Right atrium auricular region (tissue), 2 donors: ENCODE data around the gene DPP8. TPM values are rescaled to one million over a fixed set of nuclear protein-coding genes. Genes with fewer than 3 reads are reported as not detected.
"Not testable (repeated sequence)": the region's sequence is repeated elsewhere in the genome, so short reads cannot be mapped to it uniquely, and the experiment has no call there.

ENCODE experiments used
- DNase-seq: peaks from one replicate; pipeline ENCODE4 v3.0.0-alpha.2; 2019; ENCODE audit warnings: low spot score
- H3K27ac ChIP-seq, 2 donors: fragments of 200-600 bp; sonication (generic); 1 replicate in 1 of 2; 2 replicates in 1 of 2; pipeline ENCODE4 v1.5.1; 2016 to 2019
- H3K27me3 ChIP-seq, 2 donors: fragments of 200-600 bp; sonication (generic); one replicate each; pipeline versions ENCODE4 v1.5.1 to v1.6.0; 2017 to 2019
- H3K36me3 ChIP-seq: fragments of 200-600 bp; sonication (generic); one replicate; pipeline ENCODE4 v1.5.1; 2016
- H3K4me1 ChIP-seq, 2 donors: fragments of 200-600 bp; sonication (generic); one replicate each; pipeline versions ENCODE4 v1.5.1 to v1.6.0; 2017 to 2019
- H3K4me3 ChIP-seq, 2 donors: fragments of 200-600 bp; sonication (generic); 1 replicate in 1 of 2; 2 replicates in 1 of 2; pipeline ENCODE4 v1.5.1; 2017 to 2019; ENCODE audit warnings: mild to moderate bottlenecking in 1 of 2, moderate library complexity in 1 of 2
- H3K9me3 ChIP-seq, 2 donors: fragments of 200-600 bp; sonication (generic); one replicate each; pipeline ENCODE4 v1.5.1; 2019
- total RNA-seq, 2 donors: library from RNA; depleted of rRNA; stranded (reverse); fragments of >200 nt; gene quantifications; one replicate each; pipeline ENCODE4 v1.1.0, GENCODE V29; 2016
- TF ChIP-seq, protein P1 (sequence below), 2 donors: fragments of 200-600 bp; sonication (generic); IDR thresholded peaks; one replicate each; pipeline ENCODE4 v1.5.1; 2019; ENCODE audit warnings: antibody characterized with exemption in 2 of 2

The DPP8 gene
- total RNA-seq, 2 donors from 2014 or later, result 22.2 to 28.8 TPM

GRCh38 chr15:65556622-65557021 is 39.1 kb upstream of the DPP8 start:
- no peak for DNase-seq
- Histone ChIP-seq H3K27ac (no peak overlapping the region), H3K36me3 (peaks cover 31% of the 10 kb centered on the region), H3K4me1 (no peaks in the 10 kb centered on the region), H3K4me3 (no peak overlapping the region), H3K27me3 (no peaks in the 10 kb centered on the region), H3K9me3 (no peaks in the 10 kb centered on the region)
- TF ChIP-seq, protein P1, sequence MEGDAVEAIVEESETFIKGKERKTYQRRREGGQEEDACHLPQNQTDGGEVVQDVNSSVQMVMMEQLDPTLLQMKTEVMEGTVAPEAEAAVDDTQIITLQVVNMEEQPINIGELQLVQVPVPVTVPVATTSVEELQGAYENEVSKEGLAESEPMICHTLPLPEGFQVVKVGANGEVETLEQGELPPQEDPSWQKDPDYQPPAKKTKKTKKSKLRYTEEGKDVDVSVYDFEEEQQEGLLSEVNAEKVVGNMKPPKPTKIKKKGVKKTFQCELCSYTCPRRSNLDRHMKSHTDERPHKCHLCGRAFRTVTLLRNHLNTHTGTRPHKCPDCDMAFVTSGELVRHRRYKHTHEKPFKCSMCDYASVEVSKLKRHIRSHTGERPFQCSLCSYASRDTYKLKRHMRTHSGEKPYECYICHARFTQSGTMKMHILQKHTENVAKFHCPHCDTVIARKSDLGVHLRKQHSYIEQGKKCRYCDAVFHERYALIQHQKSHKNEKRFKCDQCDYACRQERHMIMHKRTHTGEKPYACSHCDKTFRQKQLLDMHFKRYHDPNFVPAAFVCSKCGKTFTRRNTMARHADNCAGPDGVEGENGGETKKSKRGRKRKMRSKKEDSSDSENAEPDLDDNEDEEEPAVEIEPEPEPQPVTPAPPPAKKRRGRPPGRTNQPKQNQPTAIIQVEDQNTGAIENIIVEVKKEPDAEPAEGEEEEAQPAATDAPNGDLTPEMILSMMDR (IDR thresholded peaks at IDR 0.05), result no peak

DNA sequence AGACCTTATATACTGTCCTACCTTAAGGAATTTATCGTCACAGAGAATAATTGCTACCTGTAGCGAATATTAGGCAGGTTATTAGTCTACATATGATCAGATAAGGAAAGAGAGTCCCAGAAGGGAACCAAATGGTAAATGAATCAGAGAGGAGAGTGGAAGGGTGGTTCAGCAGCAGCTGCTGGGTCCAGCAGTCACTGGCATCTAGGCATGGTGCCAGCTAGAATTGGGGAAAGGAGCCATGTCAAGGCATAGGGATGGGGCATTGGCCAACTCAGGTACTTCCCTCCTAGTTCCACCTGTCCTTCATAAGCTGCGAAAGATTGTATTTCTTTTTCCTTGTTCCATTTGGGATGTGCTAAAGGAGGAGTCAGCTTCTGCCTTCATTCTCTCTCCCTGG is 36.2 kb upstream of the DPP8 start:
- H3K27ac ChIP-seq, result no peak overlapping the region
- no peaks in the 10 kb centered on the region for H3K9me3 ChIP-seq
- H3K27me3 ChIP-seq, result no peaks in the 10 kb centered on the region
- H3K4me3 ChIP-seq, result no peak overlapping the region
- peaks cover 0 to 16% of the 10 kb centered on the region in 2 donors for H3K4me1 ChIP-seq
- DNase-seq, result no peak
- TF ChIP-seq, protein P1 (IDR thresholded peaks at IDR 0.05), result no peak
- H3K36me3 ChIP-seq, result peaks cover 26% of the 10 kb centered on the region

DNA sequence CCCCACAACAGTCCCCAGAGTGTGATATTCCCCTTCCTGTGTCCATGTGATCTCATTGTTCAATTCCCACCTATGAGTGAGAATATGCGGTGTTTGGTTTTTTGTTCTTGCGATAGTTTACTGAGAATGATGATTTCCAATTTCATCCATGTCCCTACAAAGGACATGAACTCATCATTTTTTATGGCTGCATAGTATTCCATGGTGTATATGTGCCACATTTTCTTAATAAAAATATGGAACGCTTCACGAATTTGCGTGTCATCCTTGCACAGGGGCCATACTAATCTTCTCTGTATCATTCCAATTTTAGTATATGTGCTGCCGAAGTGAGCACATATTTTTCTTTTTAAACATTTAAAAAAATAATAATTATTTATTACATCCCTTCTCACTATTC is 35.4 kb upstream of the DPP8 start:
- H3K4me3 ChIP-seq, H3K27ac ChIP-seq, DNase-seq, H3K9me3 ChIP-seq, H3K27me3 ChIP-seq: not testable (repeated sequence)
- Histone ChIP-seq H3K36me3 (peaks cover 23% of the 10 kb centered on the region), H3K4me1 (peaks cover 0 to 16% of the 10 kb centered on the region in 2 donors)

DNA sequence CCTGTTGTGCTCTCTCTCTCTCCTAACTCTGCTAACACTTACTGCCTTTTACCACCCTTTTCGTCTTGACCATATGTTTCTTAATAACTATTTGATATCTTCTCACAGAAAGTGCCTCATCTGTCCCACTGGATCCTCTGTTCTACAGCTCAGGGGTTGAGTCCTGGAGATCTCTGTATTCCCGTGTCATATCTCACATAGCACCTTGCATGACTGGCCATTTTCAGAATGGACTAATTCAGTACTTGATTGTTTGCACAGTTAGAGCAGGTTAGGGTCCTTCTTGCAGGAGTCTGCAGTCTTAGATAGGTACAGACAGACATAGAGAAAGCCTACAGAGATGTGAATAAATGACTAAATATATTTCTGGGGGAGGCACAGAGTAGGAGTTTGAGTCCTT is 33.7 kb upstream of the DPP8 start:
- no peaks in the 10 kb centered on the region for H3K27me3 ChIP-seq
- peaks cover 15% of the 10 kb centered on the region for H3K36me3 ChIP-seq

GRCh38 chr15:65550681-65551098 is 33.2 kb upstream of the DPP8 start:
- no peak overlapping the region for H3K27ac ChIP-seq
- H3K27me3 ChIP-seq, result no peaks in the 10 kb centered on the region
- H3K4me1 ChIP-seq, result peaks cover 0 to 16% of the 10 kb centered on the region in 2 donors
- H3K4me3 ChIP-seq, result no peak overlapping the region
- DNase-seq, result no peak
- H3K9me3 ChIP-seq, result no peaks in the 10 kb centered on the region
- peaks cover 10% of the 10 kb centered on the region for H3K36me3 ChIP-seq
- TF ChIP-seq, protein P1 (IDR thresholded peaks at IDR 0.05), result no peak

More for the DNA sequence above, 33.7 kb upstream of the DPP8 start:
- Histone ChIP-seq H3K27ac (no peak overlapping the region), H3K9me3 (no peaks in the 10 kb centered on the region), H3K4me1 (peaks cover 0 to 16% of the 10 kb centered on the region in 2 donors), H3K4me3 (no peak overlapping the region)
- no peak for DNase-seq
- TF ChIP-seq, protein P1 (IDR thresholded peaks at IDR 0.05), result no peak

- DNase-seq, H3K27me3 ChIP-seq, H3K27ac ChIP-seq, H3K36me3 ChIP-seq, H3K4me3 ChIP-seq, H3K9me3 ChIP-seq: not testable (repeated sequence)
- H3K4me1 ChIP-seq, result peaks cover 0 to 16% of the 10 kb centered on the region in 2 donors
Observed at GRCh38 chr15:65549288-65549687, 31.8 kb upstream of the DPP8 start.

- TF ChIP-seq, protein P1 (IDR thresholded peaks at IDR 0.05), result no peak
- Histone ChIP-seq H3K36me3 (no peaks in the 10 kb centered on the region), H3K27ac (no peak overlapping the region), H3K27me3 (no peaks in the 10 kb centered on the region), H3K4me3 (no peak overlapping the region), H3K4me1 (peaks cover 0 to 16% of the 10 kb centered on the region in 2 donors), H3K9me3 (no peaks in the 10 kb centered on the region)
- DNase-seq, result no peak
Observed at GRCh38 chr15:65547841-65548240, 30.4 kb upstream of the DPP8 start.
